GM23338 (cell line): ENCODE measurements around the gene B3GAT3. TPM values are rescaled to one million over a fixed set of nuclear protein-coding genes. Genes with fewer than 3 reads are reported as not detected.

Source experiments
- ATAC-seq: fragments of 200-7000 bp; cut with Tn5 transposase; 3 replicates; pipeline ENCODE4 v1.9.1; 2020
- DNase-seq: peaks from one replicate; pipeline ENCODE4 v3.0.0-alpha.2; 2015; ENCODE audit warnings: low spot score
- H2AFZ ChIP-seq: fragments of 200-600 bp; sonication (generic); 2 replicates; pipeline ENCODE4 v1.8.0; 2016; ENCODE audit warnings: antibody characterized with exemption, mild to moderate bottlenecking, moderate library complexity
- H3F3A ChIP-seq: fragments of 200-600 bp; sonication (generic); replicated peaks from 2 replicates; pipeline ENCODE4 v1.8.0; 2017; ENCODE audit warnings: antibody characterized with exemption, mixed run types, low read depth
- H3K27ac ChIP-seq: fragments of 200-600 bp; sonication (generic); 2 replicates; pipeline ENCODE4 v1.6.1; 2016; ENCODE audit warnings: low read depth
- H3K27me3 ChIP-seq: fragments of 200-600 bp; sonication (generic); 2 replicates; pipeline ENCODE4 v1.8.0; 2016; ENCODE audit warnings: mild to moderate bottlenecking, mixed run types, moderate library complexity; ENCODE audit not compliant: insufficient read depth
- H3K36me3 ChIP-seq: fragments of 200-600 bp; sonication (generic); 2 replicates; pipeline ENCODE4 v1.8.0; 2016; ENCODE audit warnings: mild to moderate bottlenecking; ENCODE audit not compliant: insufficient read depth
- H3K4me1 ChIP-seq: fragments of 200-600 bp; sonication (generic); 2 replicates; pipeline ENCODE4 v1.8.0; 2016; ENCODE audit warnings: mild to moderate bottlenecking, moderate library complexity; ENCODE audit not compliant: insufficient read depth
- H3K4me2 ChIP-seq: fragments of 200-600 bp; sonication (generic); 2 replicates; pipeline ENCODE4 v1.7.1; 2017; ENCODE audit warnings: mixed run types
- H3K4me3 ChIP-seq: fragments of 200-600 bp; sonication (generic); 2 replicates; pipeline ENCODE4 v1.6.1; 2016; ENCODE audit warnings: mixed run types
- H3K79me2 ChIP-seq: fragments of 200-600 bp; sonication (generic); replicated peaks from 2 replicates; pipeline ENCODE4 v1.8.0; 2017; ENCODE audit warnings: mild to moderate bottlenecking; ENCODE audit not compliant: insufficient read depth
- H3K9me2 ChIP-seq: fragments of 200-600 bp; sonication (generic); 2 replicates; pipeline ENCODE4 v1.8.0; 2017; ENCODE audit not compliant: insufficient read depth
- H4K20me1 ChIP-seq: fragments of 200-600 bp; sonication (generic); replicated peaks from 2 replicates; pipeline ENCODE4 v1.8.0; 2017; ENCODE audit warnings: mild to moderate bottlenecking; ENCODE audit not compliant: insufficient read depth
- H3K27ac Mint-ChIP-seq: 2 replicates; pipeline ENCODE4 v1.8.0; 2020; ENCODE audit warnings: inconsistent platforms, mild to moderate bottlenecking, moderate library complexity, mixed read lengths
- H3K27me3 Mint-ChIP-seq: 3 replicates; pipeline ENCODE4 v1.8.0; 2022; ENCODE audit warnings: low read depth, mild to moderate bottlenecking, moderate library complexity, mixed read lengths, inconsistent platforms; ENCODE audit not compliant: insufficient read depth, poor library complexity
- H3K36me3 Mint-ChIP-seq: 3 replicates; pipeline ENCODE4 v1.8.0; 2021; ENCODE audit warnings: low read depth, mild to moderate bottlenecking, inconsistent platforms, moderate library complexity, mixed read lengths
- H3K4me1 Mint-ChIP-seq: 3 replicates; pipeline ENCODE4 v1.8.0; 2020; ENCODE audit warnings: mild to moderate bottlenecking, inconsistent platforms, mixed read lengths
- H3K4me3 Mint-ChIP-seq: 3 replicates; pipeline ENCODE4 v1.8.0; 2021; ENCODE audit warnings: moderate library complexity, mild to moderate bottlenecking, inconsistent platforms, mixed read lengths
- H3K9me3 Mint-ChIP-seq: 3 replicates; pipeline ENCODE4 v1.8.0; 2020; ENCODE audit warnings: moderate library complexity, mild to moderate bottlenecking, inconsistent platforms, mixed read lengths
- CTCF ChIP-seq, 2 experiments: fragments of 200-600 bp in 1 of 2; sonication (generic) in 1 of 2; conservative IDR thresholded peaks; 2 replicates each; pipeline versions ENCODE4 v1.5.1 to v1.6.1; 2016 to 2017; ENCODE audit warnings: antibody characterized with exemption in 2 of 2, low read depth in 2 of 2, mild to moderate bottlenecking in 2 of 2, moderate library complexity in 1 of 2
- ETS1 ChIP-seq: IDR thresholded peaks from 2 replicates; pipeline ENCODE4 v1.6.1; 2016; ENCODE audit warnings: antibody characterized with exemption
- EZH2 ChIP-seq: fragments of 200-600 bp; sonication (generic); IDR thresholded peaks from one replicate; pipeline ENCODE4 v1.8.0; 2017; ENCODE audit warnings: antibody characterized with exemption, mild to moderate bottlenecking, low read depth; ENCODE audit not compliant: unreplicated experiment
- EZH2phosphoT487 ChIP-seq: fragments of 200-600 bp; sonication (generic); IDR thresholded peaks from one replicate; pipeline ENCODE4 v1.8.1; 2018; ENCODE audit warnings: antibody characterized with exemption; ENCODE audit not compliant: unreplicated experiment
- JUNB ChIP-seq: IDR thresholded peaks from one replicate; pipeline ENCODE4 v1.6.1; 2016; ENCODE audit warnings: antibody characterized with exemption; ENCODE audit not compliant: unreplicated experiment
- NANOG ChIP-seq: IDR thresholded peaks from 2 replicates; pipeline ENCODE4 v1.6.1; 2016; ENCODE audit warnings: antibody characterized with exemption, borderline replicate concordance
- POLR2AphosphoS5 ChIP-seq: IDR thresholded peaks from 2 replicates; pipeline ENCODE4 v1.6.1; 2016; ENCODE audit warnings: antibody characterized with exemption, low read depth
- REST ChIP-seq: IDR thresholded peaks from one replicate; pipeline ENCODE4 v1.6.1; 2018; ENCODE audit warnings: antibody characterized with exemption; ENCODE audit not compliant: unreplicated experiment
- STAT1 ChIP-seq: IDR thresholded peaks from one replicate; pipeline ENCODE4 v1.6.1; 2016; ENCODE audit warnings: antibody characterized with exemption; ENCODE audit not compliant: unreplicated experiment
- ZNF114 ChIP-seq: fragments of 250-450 bp; sonication (Bioruptor Pico); IDR thresholded peaks from 2 replicates; pipeline ENCODE4 v1.5.0; 2020; ENCODE audit warnings: mild to moderate bottlenecking, moderate library complexity
- ZNF331 ChIP-seq: fragments of 250-450 bp; sonication (Bioruptor Pico); IDR thresholded peaks from 2 replicates; pipeline ENCODE4 v1.5.0; 2020; ENCODE audit warnings: low read depth, mild to moderate bottlenecking, moderate library complexity
- ZNF462 ChIP-seq: fragments of 250-450 bp; sonication (Bioruptor Pico); IDR thresholded peaks from 2 replicates; pipeline ENCODE4 v1.5.0; 2020; ENCODE audit warnings: mild to moderate bottlenecking, moderate library complexity
- polyA plus RNA-seq: library from polyadenylated mRNA; unstranded; fragments of >200 nt; fragmentation: Nextera tagmentation; extraction: Ambion mirVana; gene quantifications from 2 replicates; pipeline ENCODE4 v1.2.1, GENCODE V29; 2016
- total RNA-seq: library from RNA; depleted of rRNA; stranded (reverse); fragments of >200 nt; shearing (Covaris generic); gene quantifications from 2 replicates; pipeline ENCODE4 v1.2.3, GENCODE V29; 2014

The B3GAT3 gene
- total and polyA plus RNA-seq, 2 experiments from 2014 or later, result 16.4 to 18.4 TPM

GRCh38 chr11:62614275-62614674 is 7.5 kb downstream of the B3GAT3 start (continued):
- TF ChIP-seq EZH2phosphoT487, result no peak
- TF ChIP-seq REST, result no peak

GRCh38 chr11:62613291-62613778 is 8.5 kb downstream of the B3GAT3 start:
- H3K36me3 ChIP-seq, result no peaks in the 10 kb centered on the region
- H3K4me3 ChIP-seq, result peak overlapping the region; percentile 83
- H4K20me1 ChIP-seq, result no peaks in the 10 kb centered on the region
- H3K4me1 ChIP-seq, result peaks cover 8% of the 10 kb centered on the region; the same call in 1 of the 2 replicates
- ATAC-seq (no peak), DNase-seq (no peak)
- Mint-ChIP-seq H3K4me3 (peak overlapping the region; percentile 63), H3K4me1 (peaks cover 32% of the 10 kb centered on the region), H3K36me3 (peaks cover 12% of the 10 kb centered on the region), H3K9me3 (peaks cover 4% of the 10 kb centered on the region; the same call in 2 of the 3 replicates), H3K27ac (no peak overlapping the region), H3K27me3 (peaks cover 26% of the 10 kb centered on the region)
- H3K27me3 ChIP-seq, result peaks cover 11% of the 10 kb centered on the region; the same call in 1 of the 2 replicates
- H3K4me2 ChIP-seq, result peak overlapping the region; percentile 73
- H3K27ac ChIP-seq, result peak overlapping the region; percentile 69; the same call in 1 of the 2 replicates
- H2AFZ ChIP-seq, result no peak overlapping the region
- H3K79me2 ChIP-seq, result no peaks in the 10 kb centered on the region
- peaks cover 16% of the 10 kb centered on the region; the same call in 1 of the 2 replicates for H3F3A ChIP-seq
- H3K9me2 ChIP-seq, result no peaks in the 10 kb centered on the region
- TF ChIP-seq POLR2AphosphoS5, result no peak
- TF ChIP-seq ETS1, result no peak
- no peak for TF ChIP-seq ZNF114 (CRISPR knock-in tag)
- TF ChIP-seq CTCF (conservative IDR thresholded peaks at IDR 0.05; ENCODE audit: low read depth in 2 of 2), result no peak
- no peak for TF ChIP-seq STAT1
- TF ChIP-seq JUNB, result no peak
- no peak for TF ChIP-seq ZNF462 (CRISPR knock-in tag)
- no peak for TF ChIP-seq NANOG
- TF ChIP-seq EZH2phosphoT487, result no peak
- TF ChIP-seq ZNF331 (CRISPR knock-in tag), result no peak
- no peak for TF ChIP-seq EZH2
